HG03280 (cell line): ENCODE results near the gene RNLS.

ENCODE experiments used
- ATAC-seq: cut with Tn5 transposase; IDR thresholded peaks from one replicate; pipeline ENCODE4 v1.9.1; 2021; ENCODE audit warnings: mild to moderate bottlenecking, moderate library complexity; ENCODE audit not compliant: unreplicated experiment

The RNLS gene

GRCh38 chr10:88437411-88437810, 145.7 kb downstream of the RNLS start:
- ATAC-seq: no peak

GRCh38 chr10:88433565-88434186, 149.4 kb downstream of the RNLS start:
- ATAC-seq: no peak

DNA sequence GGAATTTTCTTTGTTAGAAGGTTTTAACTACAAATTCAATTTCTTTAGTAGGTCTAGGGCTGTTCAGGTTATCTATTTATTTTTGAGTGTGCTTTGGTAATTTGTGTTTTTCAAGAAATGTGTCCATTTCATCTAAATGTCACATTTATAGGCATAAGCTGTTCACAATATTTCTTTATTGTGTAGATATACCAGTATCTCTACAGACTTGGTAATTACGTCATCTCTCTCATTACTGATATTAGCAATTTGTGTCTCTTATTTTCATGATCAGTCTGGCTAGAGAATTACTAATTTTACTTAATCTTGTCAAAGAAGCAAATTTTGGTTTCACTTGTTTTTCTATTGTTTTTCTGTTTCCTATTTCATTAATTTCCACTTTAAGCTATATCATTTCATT, 152.0 kb downstream of the RNLS start:
- no peak for ATAC-seq

GRCh38 chr10:88428976-88429375, 154.1 kb downstream of the RNLS start:
- no peak for ATAC-seq

- no peak for ATAC-seq
Measured at GRCh38 chr10:88428442-88428841, 154.7 kb downstream of the RNLS start.

GRCh38 chr10:88427024-88427423, 156.1 kb downstream of the RNLS start:
- ATAC-seq: no peak

- no peak for ATAC-seq
Measured at GRCh38 chr10:88424881-88425280, 158.2 kb downstream of the RNLS start.

GRCh38 chr10:88423732-88424131, 159.4 kb downstream of the RNLS start:
- no peak for ATAC-seq

DNA sequence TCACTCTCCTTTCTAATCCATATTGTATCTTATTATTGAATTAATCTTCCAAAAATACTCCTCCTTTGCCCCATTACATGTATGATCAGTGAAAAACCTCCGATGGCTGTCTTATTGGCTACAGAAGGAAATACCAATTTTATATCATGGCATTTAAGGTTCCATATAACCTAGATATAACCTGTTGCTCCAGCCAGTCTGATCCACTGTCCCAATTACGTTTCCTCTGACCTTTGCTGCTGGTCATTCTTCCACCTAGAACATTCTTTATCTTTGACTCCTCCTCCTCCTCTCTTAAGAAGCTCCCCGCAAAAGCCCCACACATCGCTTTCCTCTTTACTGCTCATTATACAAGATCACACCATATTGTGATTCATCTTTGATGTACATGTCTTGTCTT, 161.5 kb downstream of the RNLS start:
- no peak for ATAC-seq

- no peak for ATAC-seq
Measured at GRCh38 chr10:88418871-88419270, 164.2 kb downstream of the RNLS start.

DNA sequence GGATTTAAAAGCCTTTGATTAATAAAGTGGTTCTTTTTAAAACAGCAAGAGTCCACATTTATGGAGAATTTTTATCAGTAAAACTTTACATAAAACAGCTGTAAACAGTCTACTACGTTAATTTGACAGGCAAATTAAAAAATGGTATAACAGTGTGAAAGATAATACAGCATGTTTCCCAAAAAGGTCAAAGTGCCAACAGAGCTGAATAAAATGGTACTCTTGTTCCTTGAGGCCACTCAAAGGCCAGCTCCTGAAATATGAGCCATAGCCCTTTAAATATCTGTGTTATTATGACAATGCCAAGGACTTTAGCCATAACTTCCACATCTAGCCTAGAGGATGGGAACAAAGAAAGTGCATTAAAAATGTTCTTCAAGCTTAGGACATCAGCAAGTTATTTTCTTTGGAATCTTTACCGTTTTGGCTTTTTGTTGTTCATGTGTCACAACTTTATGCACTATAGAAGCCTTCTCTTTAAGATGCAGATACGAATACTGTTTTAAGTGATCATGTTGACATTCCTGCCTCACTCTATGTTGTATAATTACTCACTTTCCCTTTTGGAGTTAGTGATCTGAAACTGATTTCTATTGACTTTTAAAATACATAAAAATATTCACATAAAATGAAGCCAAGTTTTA, 165.6 kb downstream of the RNLS start:
- no peak for ATAC-seq

- no peak for ATAC-seq
Measured at GRCh38 chr10:88416801-88417200, 166.3 kb downstream of the RNLS start.

DNA sequence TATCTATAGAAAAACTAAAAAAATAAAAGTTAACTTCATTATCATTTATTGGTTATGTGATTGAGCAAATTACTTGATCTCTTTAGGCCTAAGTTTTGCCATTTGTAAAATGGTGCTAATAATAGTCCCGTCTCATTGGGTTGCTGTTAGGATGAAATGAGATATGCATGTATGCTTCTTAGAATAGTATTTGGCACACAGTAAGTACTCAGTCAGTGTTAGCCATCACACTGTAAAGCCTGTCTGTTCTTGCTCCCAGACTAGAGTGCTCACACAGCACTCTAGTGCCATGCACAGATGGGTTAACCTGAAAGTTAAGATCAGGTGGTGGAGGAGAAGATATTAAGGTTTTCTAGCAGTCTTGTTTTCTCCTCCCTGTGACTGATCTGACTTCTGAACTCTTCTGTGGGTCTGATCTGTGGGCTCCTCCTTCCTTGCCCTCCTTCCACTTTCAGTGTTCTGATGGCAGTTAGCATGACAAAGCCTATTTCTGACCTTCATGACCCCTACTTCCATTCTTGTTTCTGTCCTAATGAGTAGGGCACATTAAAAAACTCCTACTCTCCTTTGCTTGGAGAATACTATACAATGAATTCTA, 167.5 kb downstream of the RNLS start:
- ATAC-seq: no peak

GRCh38 chr10:88413412-88413811, 169.7 kb downstream of the RNLS start:
- no peak for ATAC-seq

DNA sequence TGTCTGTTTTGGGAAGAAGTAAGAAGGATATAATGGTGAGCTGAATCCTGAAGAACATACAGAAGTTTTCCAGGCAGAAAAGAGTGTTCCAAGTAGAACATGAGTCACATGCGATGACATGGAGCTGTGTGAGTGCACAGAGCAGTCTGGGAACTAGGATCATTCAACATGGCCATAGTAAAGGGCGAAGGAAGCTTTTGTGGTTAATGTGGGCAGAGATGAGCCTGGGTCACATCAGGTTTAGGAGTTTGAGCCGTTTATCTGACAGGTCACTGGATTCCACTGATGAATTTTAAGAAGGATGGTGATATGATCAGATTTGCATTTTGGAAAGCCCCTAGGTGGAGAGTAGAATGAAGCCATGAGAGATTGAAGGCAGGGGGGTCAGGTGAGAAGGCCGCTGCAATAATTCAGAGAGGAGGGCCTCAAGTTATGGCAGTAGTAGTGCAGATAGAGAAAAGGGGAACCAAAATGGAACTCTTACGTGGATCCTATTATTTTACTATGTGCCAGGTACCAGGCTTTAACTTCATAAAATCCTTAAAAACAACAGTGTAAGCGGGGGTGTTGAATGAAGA, 171.3 kb downstream of the RNLS start:
- ATAC-seq: no peak

- ATAC-seq: no peak
Measured at GRCh38 chr10:88409824-88410223, 173.3 kb downstream of the RNLS start.

- ATAC-seq: no peak
Measured at GRCh38 chr10:88409236-88409635, 173.9 kb downstream of the RNLS start.

GRCh38 chr10:88408096-88408495, 175.0 kb downstream of the RNLS start:
- ATAC-seq: no peak

- no peak for ATAC-seq
Measured at GRCh38 chr10:88404133-88404532, 179.0 kb downstream of the RNLS start.

DNA sequence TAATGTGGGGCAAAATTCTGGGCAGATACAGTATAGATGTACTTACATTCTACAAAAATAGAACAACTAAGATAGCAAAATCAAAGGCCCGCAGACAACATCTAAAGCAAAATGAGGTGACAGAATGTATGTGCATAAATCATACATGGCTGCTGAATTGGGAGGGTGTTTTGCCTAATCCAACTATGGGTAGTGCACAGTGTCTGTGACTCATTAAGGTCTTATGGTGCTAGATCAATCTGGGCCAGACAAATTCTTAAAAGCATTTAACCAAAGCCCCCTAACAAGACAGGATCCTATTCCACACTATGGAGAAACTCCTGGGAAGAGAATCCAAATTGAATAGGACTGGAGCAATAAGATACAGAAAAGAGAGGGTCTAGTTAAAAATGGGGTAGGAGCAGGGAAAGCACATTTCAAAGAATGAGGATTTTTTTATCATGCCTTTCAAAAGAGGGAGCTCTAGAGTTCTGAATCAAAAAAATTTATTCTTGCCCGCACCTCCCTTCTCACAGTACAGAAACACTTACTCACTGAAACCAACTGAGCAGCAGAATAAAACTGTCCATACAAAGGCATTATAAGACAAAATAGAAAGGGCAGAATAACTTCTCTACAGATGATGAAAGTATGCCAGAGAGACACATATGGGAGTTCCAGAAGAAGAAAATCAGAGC, 181.3 kb downstream of the RNLS start:
- ATAC-seq: no peak

GRCh38 chr10:88399240-88399639, 183.9 kb downstream of the RNLS start:
- ATAC-seq: no peak

DNA sequence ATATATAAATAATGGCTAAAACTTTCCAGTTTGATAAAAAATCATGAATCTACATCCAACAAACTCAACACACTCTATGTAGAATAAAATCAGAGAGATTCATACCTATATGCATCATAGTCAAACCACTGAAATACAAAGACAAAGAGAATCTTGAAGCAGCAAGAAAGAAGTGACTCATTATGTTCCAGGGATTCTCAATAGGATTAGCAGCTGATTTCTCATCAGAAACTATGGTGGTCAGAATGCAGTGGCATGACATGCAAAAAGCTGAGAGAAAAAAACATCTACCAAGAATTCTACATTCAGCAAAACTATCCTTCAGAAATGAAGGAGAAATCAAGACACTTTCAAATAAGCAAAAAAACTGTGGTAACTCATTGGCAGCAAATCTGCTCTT, 187.4 kb downstream of the RNLS start:
- no peak for ATAC-seq
